ENCODE results near the gene MUC5B.

Gene MUC5B

DNA sequence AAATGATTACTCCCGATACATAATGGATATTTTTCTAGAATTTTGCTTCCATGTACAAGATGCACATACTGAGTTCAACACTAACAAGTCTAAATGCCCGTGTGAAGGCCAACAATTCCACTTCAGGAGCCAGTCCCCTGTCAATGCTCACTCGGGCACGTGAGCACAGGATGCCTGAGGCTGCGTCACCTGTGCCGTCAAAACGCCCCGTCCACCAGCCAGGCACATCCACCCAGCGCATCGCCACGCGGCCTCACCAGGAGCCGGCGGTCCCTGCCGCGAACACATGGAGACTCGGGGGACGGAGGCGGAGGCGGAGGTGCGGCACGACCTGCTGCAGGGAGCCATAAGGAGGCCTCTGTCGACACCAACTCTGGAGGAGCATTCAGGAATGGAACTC, 76.8 kb downstream of the MUC5B start:
- TF ChIP-seq, protein P1, sequence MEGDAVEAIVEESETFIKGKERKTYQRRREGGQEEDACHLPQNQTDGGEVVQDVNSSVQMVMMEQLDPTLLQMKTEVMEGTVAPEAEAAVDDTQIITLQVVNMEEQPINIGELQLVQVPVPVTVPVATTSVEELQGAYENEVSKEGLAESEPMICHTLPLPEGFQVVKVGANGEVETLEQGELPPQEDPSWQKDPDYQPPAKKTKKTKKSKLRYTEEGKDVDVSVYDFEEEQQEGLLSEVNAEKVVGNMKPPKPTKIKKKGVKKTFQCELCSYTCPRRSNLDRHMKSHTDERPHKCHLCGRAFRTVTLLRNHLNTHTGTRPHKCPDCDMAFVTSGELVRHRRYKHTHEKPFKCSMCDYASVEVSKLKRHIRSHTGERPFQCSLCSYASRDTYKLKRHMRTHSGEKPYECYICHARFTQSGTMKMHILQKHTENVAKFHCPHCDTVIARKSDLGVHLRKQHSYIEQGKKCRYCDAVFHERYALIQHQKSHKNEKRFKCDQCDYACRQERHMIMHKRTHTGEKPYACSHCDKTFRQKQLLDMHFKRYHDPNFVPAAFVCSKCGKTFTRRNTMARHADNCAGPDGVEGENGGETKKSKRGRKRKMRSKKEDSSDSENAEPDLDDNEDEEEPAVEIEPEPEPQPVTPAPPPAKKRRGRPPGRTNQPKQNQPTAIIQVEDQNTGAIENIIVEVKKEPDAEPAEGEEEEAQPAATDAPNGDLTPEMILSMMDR (IDR thresholded peaks at IDR 0.05; ENCODE audit: control insufficient read depth, insufficient read depth, low read depth, low read length, missing control alignments): no peak
- no peak overlapping the region for H3K4me3 ChIP-seq (ENCODE audit: control insufficient read depth, low read depth, low read length)
- no peak for DNase-seq (ENCODE audit: low read depth)

DNA sequence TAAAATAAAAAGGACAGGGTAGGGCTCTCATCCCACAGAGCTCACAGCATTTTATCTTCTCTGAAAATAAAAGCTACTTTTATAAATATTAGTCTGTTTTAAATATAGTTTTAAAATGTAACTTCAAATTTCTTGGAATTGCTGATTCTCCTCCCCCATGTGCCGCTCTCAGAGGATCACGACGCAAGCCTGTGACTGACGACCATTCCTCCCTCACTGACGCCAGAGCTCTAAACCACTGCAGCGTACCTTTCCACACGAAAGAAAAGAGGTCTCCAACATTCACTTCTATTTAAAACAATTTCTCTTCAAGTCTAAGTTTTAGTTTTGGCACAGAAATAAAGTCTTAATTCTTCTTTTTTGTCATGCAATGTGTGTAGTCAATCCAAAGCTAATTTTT, 77.3 kb downstream of the MUC5B start:
- H3K4me3 ChIP-seq (ENCODE audit: control insufficient read depth, low read depth, low read length): no peak overlapping the region
- DNase-seq (ENCODE audit: low read depth): no peak
- TF ChIP-seq, protein P1 (IDR thresholded peaks at IDR 0.05; ENCODE audit: control insufficient read depth, insufficient read depth, low read depth, low read length, missing control alignments): no peak

DNA sequence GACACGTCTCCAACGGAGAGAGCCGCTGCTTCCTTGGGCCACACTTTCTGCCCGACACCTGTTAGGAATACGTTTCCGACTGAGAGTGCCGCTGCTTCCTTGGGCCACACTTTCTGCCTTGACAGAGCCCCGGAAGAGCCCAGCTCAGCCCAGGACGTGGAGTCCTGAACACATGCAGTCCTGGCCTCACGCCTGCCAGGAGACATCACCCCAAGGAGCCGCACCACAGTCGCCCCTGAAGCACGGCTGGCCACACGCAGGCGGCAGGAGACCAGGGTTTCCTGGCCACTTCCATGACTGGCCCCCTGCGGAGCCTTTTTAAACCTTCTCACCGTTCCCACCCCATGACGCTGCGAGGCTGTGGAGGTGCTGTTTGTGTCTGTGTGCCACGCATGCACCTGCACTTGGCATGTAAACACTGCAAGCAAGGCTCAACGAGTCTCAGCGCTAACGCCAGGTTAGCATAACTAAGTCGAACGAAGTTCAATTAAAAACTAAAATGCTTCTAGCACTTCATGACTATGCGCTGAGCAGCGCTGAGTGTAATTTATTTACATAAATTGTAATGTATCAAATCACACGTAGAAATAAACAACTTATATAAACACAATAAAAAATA, 77.8 kb downstream of the MUC5B start:
- DNase-seq (ENCODE audit: low read depth): no peak
- TF ChIP-seq, protein P1 (IDR thresholded peaks at IDR 0.05; ENCODE audit: control insufficient read depth, insufficient read depth, low read depth, low read length, missing control alignments): no peak
- no peak overlapping the region for H3K4me3 ChIP-seq (ENCODE audit: control insufficient read depth, low read depth, low read length)

DNA sequence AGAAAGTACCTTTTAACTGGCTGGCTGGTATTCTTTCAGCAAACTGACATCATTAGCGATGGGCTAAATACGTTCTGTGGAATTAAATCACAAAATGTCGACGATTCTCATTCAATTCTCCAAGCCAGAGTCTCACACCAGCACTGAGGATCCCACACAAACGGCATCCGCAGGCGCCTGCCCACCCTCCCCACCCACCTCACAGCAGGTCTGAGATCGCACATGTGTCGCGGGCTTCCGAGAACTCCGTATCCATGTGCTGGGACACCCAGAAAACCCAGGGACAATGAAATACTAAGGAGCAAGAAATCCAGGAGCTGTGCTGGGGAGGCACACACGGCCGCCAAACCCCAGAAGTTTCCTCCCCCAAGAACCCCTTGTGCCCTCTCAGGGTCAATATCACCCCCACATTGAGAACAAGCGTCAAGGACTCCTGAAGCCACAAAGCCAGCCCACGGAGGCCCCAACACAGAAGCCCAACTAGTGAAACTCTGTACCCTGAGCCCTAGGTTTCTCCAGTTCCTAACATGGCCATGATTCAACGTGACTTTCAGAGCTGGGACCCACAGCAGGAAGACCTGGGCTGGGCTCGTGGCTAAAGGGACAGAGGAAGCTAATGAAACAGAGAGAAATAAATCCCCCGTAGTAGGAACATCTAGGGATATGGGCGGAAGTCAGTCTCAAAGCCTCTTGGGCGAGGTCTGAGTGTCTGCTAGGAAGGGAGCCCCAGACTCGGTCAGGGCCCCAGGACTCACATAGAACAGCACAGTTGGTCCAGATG, 78.5 kb downstream of the MUC5B start:
- TF ChIP-seq, protein P1 (IDR thresholded peaks at IDR 0.05; ENCODE audit: control insufficient read depth, insufficient read depth, low read depth, low read length, missing control alignments): no peak
- no peak overlapping the region for H3K4me3 ChIP-seq (ENCODE audit: control insufficient read depth, low read depth, low read length)
- no peak for DNase-seq (ENCODE audit: low read depth)

DNA sequence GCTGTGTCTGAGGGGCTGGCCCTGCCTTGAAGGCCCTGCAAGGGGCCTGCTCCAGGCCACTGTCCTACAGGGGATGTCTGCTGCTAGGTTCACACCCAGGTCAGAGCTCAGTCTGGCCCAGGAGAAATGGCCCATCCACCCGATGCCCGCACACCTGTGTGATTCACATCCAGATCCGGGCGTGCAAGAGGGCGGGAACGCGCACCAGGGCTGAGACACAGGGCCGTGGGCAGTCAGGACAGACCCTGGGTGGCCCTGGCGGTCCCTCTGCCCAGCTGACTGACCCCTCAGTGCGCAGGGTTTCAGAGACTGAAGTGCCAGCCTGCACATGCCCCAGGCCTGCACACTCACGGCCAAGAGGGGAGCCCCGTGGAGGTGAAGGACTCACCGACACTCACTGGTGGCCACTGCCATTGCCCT, 79.2 kb downstream of the MUC5B start:
- DNase-seq (ENCODE audit: low read depth): no peak
- no peak overlapping the region for H3K4me3 ChIP-seq (ENCODE audit: control insufficient read depth, low read depth, low read length)
- TF ChIP-seq, protein P1 (IDR thresholded peaks at IDR 0.05; ENCODE audit: control insufficient read depth, insufficient read depth, low read depth, low read length, missing control alignments): no peak

DNA sequence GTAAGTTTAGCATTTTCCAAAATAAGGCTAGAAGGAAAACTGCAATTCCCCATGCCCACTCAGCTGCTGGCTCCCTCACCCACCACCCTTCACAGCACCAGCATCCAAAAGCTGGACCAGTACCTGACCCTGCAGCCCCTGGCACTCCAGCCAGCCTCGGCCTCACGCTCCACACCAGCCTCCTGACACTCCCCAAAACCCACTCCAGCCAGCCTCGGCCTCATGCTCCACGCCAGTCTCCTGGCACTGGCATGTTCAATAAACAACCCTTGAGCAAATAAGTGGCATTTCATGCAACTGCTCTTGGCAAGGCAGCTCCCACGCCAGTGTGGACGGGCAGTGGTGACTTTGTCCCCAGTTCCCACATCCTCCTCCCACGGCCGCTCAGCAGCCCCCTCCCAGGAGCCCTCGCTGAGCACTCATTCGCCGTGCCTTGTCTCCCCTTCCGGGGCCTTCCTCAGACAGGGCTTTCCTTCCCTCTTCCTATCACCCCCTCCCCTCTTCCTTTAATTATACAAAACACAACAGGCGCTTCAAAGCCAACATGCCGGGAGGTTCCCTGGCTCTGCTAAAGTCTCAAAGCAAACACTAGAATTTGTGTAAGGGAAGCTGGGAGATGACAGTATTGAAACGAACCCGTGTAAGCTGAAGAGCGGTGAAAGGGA, 79.7 kb downstream of the MUC5B start:
- DNase-seq (ENCODE audit: low read depth): no peak
- no peak overlapping the region for H3K4me3 ChIP-seq (ENCODE audit: control insufficient read depth, low read depth, low read length)
- TF ChIP-seq, protein P1 (IDR thresholded peaks at IDR 0.05; ENCODE audit: control insufficient read depth, insufficient read depth, low read depth, low read length, missing control alignments): no peak

Measured in AG09309 (cell line).